Neural progenitor cell (in vitro differentiated cells): ENCODE results near the gene NCK1.

ENCODE experiments used
- EZH2 ChIP-seq: fragments of 200-600 bp; sonication (generic); IDR thresholded peaks from 2 replicates; pipeline ENCODE4 v1.6.1; 2017; ENCODE audit warnings: antibody characterized with exemption, mild to moderate bottlenecking, moderate library complexity
- EZH2phosphoT487 ChIP-seq: fragments of 200-600 bp; sonication (generic); IDR thresholded peaks from 2 replicates; pipeline ENCODE4 v1.6.1; 2017; ENCODE audit warnings: antibody characterized with exemption
- TF ChIP-seq, protein P1 (sequence below): fragments of 200-600 bp; sonication (generic); IDR thresholded peaks from 2 replicates; pipeline ENCODE4 v1.5.1; 2017; ENCODE audit warnings: antibody characterized with exemption, mild to moderate bottlenecking

DNA sequence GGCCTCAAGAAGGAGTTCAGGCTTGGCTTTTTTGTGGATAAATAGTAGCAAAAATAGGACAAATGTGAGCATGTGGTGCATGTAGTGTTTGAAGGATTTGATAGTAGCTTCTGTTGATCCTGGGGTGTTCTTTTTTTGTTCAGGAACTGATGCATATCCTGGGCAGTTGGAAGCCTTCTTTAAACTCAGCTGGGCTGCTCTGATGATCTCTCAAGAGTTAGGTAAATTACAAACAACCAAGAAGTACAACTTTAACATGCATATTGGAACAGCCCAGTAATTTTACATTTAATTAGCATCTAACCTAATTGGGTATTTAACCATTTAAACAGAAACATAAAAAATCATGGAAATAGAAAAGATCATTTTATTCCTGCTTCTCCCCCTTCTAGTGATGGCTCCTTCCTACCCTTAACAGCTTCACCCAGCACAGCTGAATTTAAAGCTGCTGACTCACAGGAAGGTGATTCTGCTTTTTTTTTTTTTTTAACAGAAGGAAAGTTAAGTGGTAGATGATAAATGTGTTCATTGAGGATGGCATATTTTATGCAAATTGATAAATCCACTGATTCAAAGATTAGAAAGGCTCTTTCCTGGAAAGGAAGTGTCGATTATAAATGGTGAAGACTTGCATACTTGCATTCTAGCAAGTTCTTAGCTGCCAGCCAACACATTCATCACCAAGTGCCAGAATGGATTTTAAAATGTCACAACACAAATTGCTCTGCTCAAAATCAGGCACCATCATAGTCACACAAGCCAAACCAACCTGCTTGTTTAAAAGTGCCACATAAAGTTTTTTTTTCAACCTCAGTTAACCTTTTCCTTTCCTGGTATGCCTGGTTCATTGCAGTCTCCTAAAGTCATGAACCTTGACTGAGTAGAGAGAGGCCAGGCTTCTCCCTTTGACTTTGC is 23.1 kb upstream of the NCK1 start:
- TF ChIP-seq, protein P1, sequence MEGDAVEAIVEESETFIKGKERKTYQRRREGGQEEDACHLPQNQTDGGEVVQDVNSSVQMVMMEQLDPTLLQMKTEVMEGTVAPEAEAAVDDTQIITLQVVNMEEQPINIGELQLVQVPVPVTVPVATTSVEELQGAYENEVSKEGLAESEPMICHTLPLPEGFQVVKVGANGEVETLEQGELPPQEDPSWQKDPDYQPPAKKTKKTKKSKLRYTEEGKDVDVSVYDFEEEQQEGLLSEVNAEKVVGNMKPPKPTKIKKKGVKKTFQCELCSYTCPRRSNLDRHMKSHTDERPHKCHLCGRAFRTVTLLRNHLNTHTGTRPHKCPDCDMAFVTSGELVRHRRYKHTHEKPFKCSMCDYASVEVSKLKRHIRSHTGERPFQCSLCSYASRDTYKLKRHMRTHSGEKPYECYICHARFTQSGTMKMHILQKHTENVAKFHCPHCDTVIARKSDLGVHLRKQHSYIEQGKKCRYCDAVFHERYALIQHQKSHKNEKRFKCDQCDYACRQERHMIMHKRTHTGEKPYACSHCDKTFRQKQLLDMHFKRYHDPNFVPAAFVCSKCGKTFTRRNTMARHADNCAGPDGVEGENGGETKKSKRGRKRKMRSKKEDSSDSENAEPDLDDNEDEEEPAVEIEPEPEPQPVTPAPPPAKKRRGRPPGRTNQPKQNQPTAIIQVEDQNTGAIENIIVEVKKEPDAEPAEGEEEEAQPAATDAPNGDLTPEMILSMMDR = no peak
- TF ChIP-seq EZH2 (no peak), EZH2phosphoT487 (no peak)
